Measurements from ENCODE around the gene MRC2.
"Not testable (repeated sequence)": the region's sequence is repeated elsewhere in the genome, so short reads cannot be mapped to it uniquely, and the experiment has no call there.

The MRC2 gene

GRCh38 chr17:62611728-62612127 is 15.7 kb upstream of the MRC2 start:
- no peak overlapping the region for H3K27ac ChIP-seq (ENCODE audit: insufficient read depth in 1 of 2, low read depth in 1 of 2, low read length in 2 of 2, poor library complexity in 1 of 2, severe bottlenecking in 2 of 2)
- no peak for DNase-seq
- POLR2A ChIA-PET = no interaction called here
- H3K27me3 ChIP-seq (replicated peaks in 2 of 5; ENCODE audit: control insufficient read depth in 4 of 5, insufficient read depth in 5 of 5, low read length in 4 of 5) = no peaks in the 10 kb centered on the region
- CTCF ChIA-PET = interaction anchor here (1.2 kb wide), 1 partner anchor 14 kb away, joined by 3 read pairs; no protein-coding TSS in a partner anchor
- WGBS (ENCODE audit: insufficient coverage) = 69% methylated on average over 8 of the region's 8 CpGs
- no peak overlapping the region for H3K4me3 ChIP-seq (ENCODE audit: control insufficient read depth in 1 of 7, extremely low read depth in 1 of 7, insufficient read depth in 4 of 7, low read depth in 2 of 7, low read length in 6 of 7)
- H3K9me3 ChIP-seq (ENCODE audit: control extremely low read depth in 1 of 5, control insufficient read depth in 4 of 5, insufficient read depth in 2 of 5, low read depth in 1 of 5, low read length in 4 of 5) = no peaks in the 10 kb centered on the region
- peaks cover 13 to 81% (median 60%) of the 10 kb centered on the region in 4 experiments for H3K36me3 ChIP-seq (ENCODE audit: control insufficient read depth in 4 of 4, insufficient read depth in 4 of 4, low read length in 3 of 4)
- H3K4me1 ChIP-seq (ENCODE audit: control extremely low read depth in 1 of 4, control insufficient read depth in 4 of 4, insufficient read depth in 4 of 4, low read length in 3 of 4) = peaks cover 0 to 2% (median 0%) of the 10 kb centered on the region in 4 experiments

GRCh38 chr17:62612289-62612688 is 15.2 kb upstream of the MRC2 start:
- 100% methylated on average over 6 of the region's 12 CpGs for WGBS (ENCODE audit: insufficient coverage)
- POLR2A ChIA-PET; H3K27ac ChIP-seq (ENCODE audit: insufficient read depth in 1 of 2, low read depth in 1 of 2, low read length in 2 of 2, poor library complexity in 1 of 2, severe bottlenecking in 2 of 2); H3K9me3 ChIP-seq (ENCODE audit: control extremely low read depth in 1 of 5, control insufficient read depth in 4 of 5, insufficient read depth in 2 of 5, low read depth in 1 of 5, low read length in 4 of 5); H3K4me1 ChIP-seq (ENCODE audit: control extremely low read depth in 1 of 4, control insufficient read depth in 4 of 4, insufficient read depth in 4 of 4, low read length in 3 of 4); CTCF ChIA-PET; H3K27me3 ChIP-seq (replicated peaks in 2 of 5; ENCODE audit: control insufficient read depth in 4 of 5, insufficient read depth in 5 of 5, low read length in 4 of 5); DNase-seq; H3K4me3 ChIP-seq (ENCODE audit: control insufficient read depth in 1 of 7, extremely low read depth in 1 of 7, insufficient read depth in 4 of 7, low read depth in 2 of 7, low read length in 6 of 7): not testable (repeated sequence)
- peaks cover 13 to 76% (median 59%) of the 10 kb centered on the region in 4 experiments for H3K36me3 ChIP-seq (ENCODE audit: control insufficient read depth in 4 of 4, insufficient read depth in 4 of 4, low read length in 3 of 4)

GRCh38 chr17:62613095-62613494 is 14.4 kb upstream of the MRC2 start:
- H3K9me3 ChIP-seq (ENCODE audit: control extremely low read depth in 1 of 5, control insufficient read depth in 4 of 5, insufficient read depth in 2 of 5, low read depth in 1 of 5, low read length in 4 of 5); H3K4me1 ChIP-seq (ENCODE audit: control extremely low read depth in 1 of 4, control insufficient read depth in 4 of 4, insufficient read depth in 4 of 4, low read length in 3 of 4); H3K27me3 ChIP-seq (replicated peaks in 2 of 5; ENCODE audit: control insufficient read depth in 4 of 5, insufficient read depth in 5 of 5, low read length in 4 of 5); DNase-seq; H3K4me3 ChIP-seq (ENCODE audit: control insufficient read depth in 1 of 7, extremely low read depth in 1 of 7, insufficient read depth in 4 of 7, low read depth in 2 of 7, low read length in 6 of 7); H3K27ac ChIP-seq (ENCODE audit: insufficient read depth in 1 of 2, low read depth in 1 of 2, low read length in 2 of 2, poor library complexity in 1 of 2, severe bottlenecking in 2 of 2); POLR2A ChIA-PET: not testable (repeated sequence)
- no CpG with 5 or more reads among the region's 4 CpGs for WGBS (ENCODE audit: insufficient coverage)
- CTCF ChIA-PET = interaction anchor here (1.2 kb wide), 1 partner anchor 11 kb away, joined by 3 read pairs; no protein-coding TSS in a partner anchor
- H3K36me3 ChIP-seq (ENCODE audit: control insufficient read depth in 4 of 4, insufficient read depth in 4 of 4, low read length in 3 of 4) = peaks cover 9 to 72% (median 56%) of the 10 kb centered on the region in 4 experiments

- 97% methylated on average over 3 of the region's 6 CpGs for WGBS (ENCODE audit: insufficient coverage)
- H3K9me3 ChIP-seq (ENCODE audit: control extremely low read depth in 1 of 5, control insufficient read depth in 4 of 5, insufficient read depth in 2 of 5, low read depth in 1 of 5, low read length in 4 of 5) = no peaks in the 10 kb centered on the region
- CTCF ChIA-PET = interaction anchor here (1.2 kb wide), 1 partner anchor 12 kb away, joined by 3 read pairs; no protein-coding TSS in a partner anchor
- POLR2A ChIA-PET = no interaction called here
- peaks cover 6 to 65% (median 52%) of the 10 kb centered on the region in 4 experiments for H3K36me3 ChIP-seq (ENCODE audit: control insufficient read depth in 4 of 4, insufficient read depth in 4 of 4, low read length in 3 of 4)
- no peak overlapping the region for H3K27ac ChIP-seq (ENCODE audit: insufficient read depth in 1 of 2, low read depth in 1 of 2, low read length in 2 of 2, poor library complexity in 1 of 2, severe bottlenecking in 2 of 2)
- H3K4me1 ChIP-seq (ENCODE audit: control extremely low read depth in 1 of 4, control insufficient read depth in 4 of 4, insufficient read depth in 4 of 4, low read length in 3 of 4) = peaks cover 0 to 7% (median 0%) of the 10 kb centered on the region in 4 experiments
- H3K27me3 ChIP-seq (replicated peaks in 2 of 5; ENCODE audit: control insufficient read depth in 4 of 5, insufficient read depth in 5 of 5, low read length in 4 of 5) = no peaks in the 10 kb centered on the region
- H3K4me3 ChIP-seq (ENCODE audit: control insufficient read depth in 1 of 7, extremely low read depth in 1 of 7, insufficient read depth in 4 of 7, low read depth in 2 of 7, low read length in 6 of 7) = no peak overlapping the region
- DNase-seq = no peak
Measured at GRCh38 chr17:62614142-62614541, 13.3 kb upstream of the MRC2 start.

DNA sequence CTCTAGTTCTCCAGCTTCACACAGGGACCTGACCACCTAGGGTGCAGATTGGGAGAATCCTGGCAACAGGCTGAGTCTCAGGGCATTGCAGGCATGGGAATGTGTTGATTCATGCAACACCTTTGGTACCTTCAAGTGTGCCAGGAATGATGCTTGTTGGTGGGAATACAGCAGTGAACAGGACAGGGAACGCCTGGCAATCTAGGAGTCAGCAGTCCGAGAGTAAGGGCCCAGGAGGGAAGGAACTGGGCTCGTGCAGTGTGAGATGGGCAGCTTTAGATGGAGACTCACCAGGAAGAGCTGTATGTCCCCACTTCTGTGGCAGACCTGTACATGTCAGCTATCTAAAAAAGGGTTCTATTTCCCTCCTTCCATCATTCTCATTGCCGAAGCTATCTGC is 12.0 kb upstream of the MRC2 start:
- CTCF ChIA-PET = no interaction called here
- H3K4me3 ChIP-seq (ENCODE audit: control insufficient read depth in 1 of 7, extremely low read depth in 1 of 7, insufficient read depth in 4 of 7, low read depth in 2 of 7, low read length in 6 of 7) = no peak overlapping the region
- peaks cover 0 to 7% (median 0%) of the 10 kb centered on the region in 4 experiments for H3K4me1 ChIP-seq (ENCODE audit: control extremely low read depth in 1 of 4, control insufficient read depth in 4 of 4, insufficient read depth in 4 of 4, low read length in 3 of 4)
- no peaks in the 10 kb centered on the region for H3K9me3 ChIP-seq (ENCODE audit: control extremely low read depth in 1 of 5, control insufficient read depth in 4 of 5, insufficient read depth in 2 of 5, low read depth in 1 of 5, low read length in 4 of 5)
- DNase-seq = no peak
- H3K36me3 ChIP-seq (ENCODE audit: control insufficient read depth in 4 of 4, insufficient read depth in 4 of 4, low read length in 3 of 4) = peaks cover 4 to 52% (median 40%) of the 10 kb centered on the region in 4 experiments
- POLR2A ChIA-PET = no interaction called here
- WGBS (ENCODE audit: insufficient coverage) = 93% methylated on average over 3 of the region's 4 CpGs
- no peaks in the 10 kb centered on the region for H3K27me3 ChIP-seq (replicated peaks in 2 of 5; ENCODE audit: control insufficient read depth in 4 of 5, insufficient read depth in 5 of 5, low read length in 4 of 5)
- H3K27ac ChIP-seq (ENCODE audit: insufficient read depth in 1 of 2, low read depth in 1 of 2, low read length in 2 of 2, poor library complexity in 1 of 2, severe bottlenecking in 2 of 2) = no peak overlapping the region

DNA sequence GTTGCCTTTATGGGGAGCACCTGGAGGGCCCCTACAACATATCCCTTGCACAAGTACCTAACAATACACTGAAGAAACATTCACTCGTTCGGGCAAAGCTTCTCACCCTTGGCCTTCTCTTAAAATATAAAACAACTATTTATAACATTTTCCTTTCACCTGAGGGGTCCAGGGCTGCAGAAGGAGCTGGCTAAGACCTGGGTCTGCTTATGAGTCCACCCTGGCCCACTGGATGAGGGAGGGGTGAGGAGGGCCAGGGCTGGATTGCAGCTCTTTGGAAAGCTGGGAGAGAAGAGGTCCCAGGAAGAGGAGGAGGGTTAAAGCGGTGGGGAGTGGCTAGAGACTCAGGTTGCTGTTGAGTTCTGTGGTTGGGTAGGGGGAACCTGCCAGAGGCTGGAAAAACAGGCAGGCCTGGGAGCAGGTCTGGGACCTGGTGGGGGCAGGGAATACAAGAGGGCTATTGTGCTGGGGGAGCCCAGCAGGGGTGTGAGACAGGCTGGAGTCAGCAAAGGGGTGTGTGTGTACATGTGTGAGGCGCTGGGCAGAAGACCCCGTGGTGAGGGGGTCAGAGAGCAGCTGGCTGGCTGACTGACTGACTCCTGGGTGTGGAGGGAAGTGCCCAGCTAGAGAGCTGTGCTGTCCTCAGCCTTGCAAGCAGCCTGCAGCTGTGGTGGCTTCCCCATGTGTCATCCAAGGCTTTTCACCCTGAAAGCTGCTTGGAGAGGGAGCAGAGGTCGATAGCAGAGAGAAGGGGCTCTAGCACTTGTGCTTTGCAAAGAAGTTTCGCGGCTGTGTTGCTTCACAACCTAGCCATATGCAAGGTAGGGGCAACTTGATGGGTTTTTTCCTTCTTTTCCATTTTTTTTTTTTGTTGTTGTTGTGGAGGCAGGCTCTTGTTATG is 10.2 kb upstream of the MRC2 start:
- WGBS (ENCODE audit: insufficient coverage) = 79% methylated on average over 5 of the region's 8 CpGs
- peaks cover 2 to 35% (median 28%) of the 10 kb centered on the region in 4 experiments for H3K36me3 ChIP-seq (ENCODE audit: control insufficient read depth in 4 of 4, insufficient read depth in 4 of 4, low read length in 3 of 4)
- H3K27ac ChIP-seq (ENCODE audit: insufficient read depth in 1 of 2, low read depth in 1 of 2, low read length in 2 of 2, poor library complexity in 1 of 2, severe bottlenecking in 2 of 2) = no peak overlapping the region
- CTCF ChIA-PET = no interaction called here
- H3K4me3 ChIP-seq (ENCODE audit: control insufficient read depth in 1 of 7, extremely low read depth in 1 of 7, insufficient read depth in 4 of 7, low read depth in 2 of 7, low read length in 6 of 7) = no peak overlapping the region
- no peaks in the 10 kb centered on the region for H3K27me3 ChIP-seq (replicated peaks in 2 of 5; ENCODE audit: control insufficient read depth in 4 of 5, insufficient read depth in 5 of 5, low read length in 4 of 5)
- no peak for DNase-seq
- peaks cover 0 to 5% (median 0%) of the 10 kb centered on the region in 4 experiments for H3K4me1 ChIP-seq (ENCODE audit: control extremely low read depth in 1 of 4, control insufficient read depth in 4 of 4, insufficient read depth in 4 of 4, low read length in 3 of 4)
- POLR2A ChIA-PET = interaction anchor here (0.6 kb wide), 1 partner anchor 50 kb away, joined by 3 read pairs; no protein-coding TSS in a partner anchor
- no peaks in the 10 kb centered on the region for H3K9me3 ChIP-seq (ENCODE audit: control extremely low read depth in 1 of 5, control insufficient read depth in 4 of 5, insufficient read depth in 2 of 5, low read depth in 1 of 5, low read length in 4 of 5)

DNA sequence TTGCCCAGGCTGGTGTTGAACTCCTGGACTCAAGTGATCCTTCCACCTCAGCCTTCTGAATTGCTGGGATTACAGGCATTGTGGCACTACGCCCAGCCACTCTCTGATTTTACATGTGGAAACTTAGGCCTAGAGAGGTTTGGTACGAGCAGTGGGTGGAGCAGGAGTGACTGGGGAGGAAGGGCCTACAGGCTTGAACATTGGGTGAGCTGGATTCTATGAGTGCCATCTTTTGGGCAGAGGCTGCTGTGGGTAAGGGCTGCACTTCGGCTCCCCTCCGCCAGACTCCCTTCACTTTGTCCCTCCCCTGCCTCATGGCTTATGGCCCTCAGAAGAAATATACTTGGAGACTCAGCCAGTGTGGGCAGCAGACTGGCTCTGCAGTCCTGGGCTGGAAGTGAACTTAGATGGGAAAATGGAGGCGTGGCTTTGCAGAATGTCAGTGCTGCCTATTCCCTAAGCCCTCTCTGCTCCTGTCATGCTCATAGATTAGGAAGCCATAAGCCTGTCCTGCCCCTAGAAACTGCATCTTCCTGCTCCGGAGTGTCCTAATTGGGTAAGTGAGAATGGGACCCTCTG is 9.5 kb upstream of the MRC2 start:
- no peak for DNase-seq
- ChIA-PET POLR2A (interaction anchor here (0.6 kb wide), 1 partner anchor 51 kb away, joined by 3 read pairs; no protein-coding TSS in a partner anchor), CTCF (interaction anchor here (1.4 to 1.5 kb wide), 2 partner anchors 10 to 19 kb away, joined by 3 to 4 read pairs; no protein-coding TSS in a partner anchor)
- Histone ChIP-seq H3K27ac (ENCODE audit: insufficient read depth in 1 of 2, low read depth in 1 of 2, low read length in 2 of 2, poor library complexity in 1 of 2, severe bottlenecking in 2 of 2) (no peak overlapping the region), H3K9me3 (ENCODE audit: control extremely low read depth in 1 of 5, control insufficient read depth in 4 of 5, insufficient read depth in 2 of 5, low read depth in 1 of 5, low read length in 4 of 5) (no peaks in the 10 kb centered on the region), H3K4me3 (ENCODE audit: control insufficient read depth in 1 of 7, extremely low read depth in 1 of 7, insufficient read depth in 4 of 7, low read depth in 2 of 7, low read length in 6 of 7) (no peak overlapping the region), H3K27me3 (replicated peaks in 2 of 5; ENCODE audit: control insufficient read depth in 4 of 5, insufficient read depth in 5 of 5, low read length in 4 of 5) (no peaks in the 10 kb centered on the region), H3K4me1 (ENCODE audit: control extremely low read depth in 1 of 4, control insufficient read depth in 4 of 4, insufficient read depth in 4 of 4, low read length in 3 of 4) (peaks cover 0 to 5% (median 0%) of the 10 kb centered on the region in 4 experiments), H3K36me3 (ENCODE audit: control insufficient read depth in 4 of 4, insufficient read depth in 4 of 4, low read length in 3 of 4) (peaks cover 2 to 34% (median 27%) of the 10 kb centered on the region in 4 experiments)
- WGBS (ENCODE audit: insufficient coverage) = 77% methylated on average over 5 of the region's 6 CpGs

Data from common myeloid progenitor, CD34-positive (primary cell).